Spleen (tissue), 7 donors: ENCODE results near the gene PRODH2.
A peak's percentile ranks its signal among the peaks of the same experiment; 100 is the strongest.

Source experiments
- POLR2A ChIP-seq, 3 donors: fragments of 450-650 bp; IDR thresholded peaks; one replicate each; pipeline ENCODE4 v1.5.1; 2017; ENCODE audit warnings: antibody characterized with exemption in 3 of 3, mild to moderate bottlenecking in 1 of 3
- POLR2AphosphoS5 ChIP-seq, 3 donors: sonication (generic); formaldehyde crosslinking; IDR thresholded peaks; one replicate each; pipeline ENCODE4 v1.5.1; 2017; ENCODE audit warnings: antibody characterized with exemption in 3 of 3
- TF ChIP-seq, protein P1 (sequence below), 11 experiments: fragments of 200-600 bp in 7 of 11; fragments of 450-650 bp in 4 of 11; sonication (generic) in 4 of 11; IDR thresholded peaks in 8 of 11; conservative IDR thresholded peaks in 3 of 11; 1 replicate in 7 of 11; 2 replicates in 4 of 11; pipeline versions ENCODE4 v1.4.0 to v1.8.0; 2016 to 2021; ENCODE audit warnings: antibody characterized with exemption in 11 of 11, inconsistent platforms in 4 of 11, mild to moderate bottlenecking in 1 of 11
- donor health status: DM: no; HTN: no; CAD: no; lungs with moderate emphysema.
- donor health status: DM: no; HTN: no; CAD: no.
- donor health status: DM: no; HTN: no; CAD: no.

DNA sequence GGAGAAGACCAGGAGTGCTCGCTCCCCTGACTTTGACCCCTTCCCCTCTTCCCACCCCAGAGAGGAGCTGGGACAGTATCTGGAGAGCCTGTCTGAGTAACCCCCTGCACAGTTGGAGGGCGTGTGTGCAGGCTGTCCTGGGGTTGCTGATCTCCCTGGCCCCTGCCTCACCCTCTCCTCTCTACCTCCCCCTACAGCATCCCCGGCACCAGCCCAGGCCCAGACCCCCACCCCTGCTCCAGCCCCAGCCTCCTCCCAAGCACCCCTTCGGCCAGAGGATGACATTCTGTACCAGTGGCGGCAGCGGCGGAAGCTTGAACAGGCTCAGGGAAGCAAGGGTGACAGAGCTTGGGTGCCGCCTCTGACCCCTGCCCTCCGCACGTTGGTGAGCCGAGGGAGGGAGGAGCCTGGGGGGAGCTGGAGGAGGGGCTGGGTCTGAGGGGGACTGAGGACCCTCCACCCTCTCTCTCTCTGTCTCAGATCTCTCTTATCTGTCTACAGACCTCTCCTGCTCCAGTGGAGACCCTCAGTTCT is 46.0 kb downstream of the PRODH2 start:
- TF ChIP-seq, protein P1, sequence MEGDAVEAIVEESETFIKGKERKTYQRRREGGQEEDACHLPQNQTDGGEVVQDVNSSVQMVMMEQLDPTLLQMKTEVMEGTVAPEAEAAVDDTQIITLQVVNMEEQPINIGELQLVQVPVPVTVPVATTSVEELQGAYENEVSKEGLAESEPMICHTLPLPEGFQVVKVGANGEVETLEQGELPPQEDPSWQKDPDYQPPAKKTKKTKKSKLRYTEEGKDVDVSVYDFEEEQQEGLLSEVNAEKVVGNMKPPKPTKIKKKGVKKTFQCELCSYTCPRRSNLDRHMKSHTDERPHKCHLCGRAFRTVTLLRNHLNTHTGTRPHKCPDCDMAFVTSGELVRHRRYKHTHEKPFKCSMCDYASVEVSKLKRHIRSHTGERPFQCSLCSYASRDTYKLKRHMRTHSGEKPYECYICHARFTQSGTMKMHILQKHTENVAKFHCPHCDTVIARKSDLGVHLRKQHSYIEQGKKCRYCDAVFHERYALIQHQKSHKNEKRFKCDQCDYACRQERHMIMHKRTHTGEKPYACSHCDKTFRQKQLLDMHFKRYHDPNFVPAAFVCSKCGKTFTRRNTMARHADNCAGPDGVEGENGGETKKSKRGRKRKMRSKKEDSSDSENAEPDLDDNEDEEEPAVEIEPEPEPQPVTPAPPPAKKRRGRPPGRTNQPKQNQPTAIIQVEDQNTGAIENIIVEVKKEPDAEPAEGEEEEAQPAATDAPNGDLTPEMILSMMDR (IDR thresholded peaks at IDR 0.05 in 8 of 11, conservative IDR thresholded peaks at IDR 0.05 in 3 of 11) = no peak
- TF ChIP-seq POLR2AphosphoS5 (IDR thresholded peaks at IDR 0.05) (peak in 1 of 3 donors; percentile 33), POLR2A (IDR thresholded peaks at IDR 0.05) (no peak)
